A673 (cell line): ENCODE measurements around the gene CTU1.

ENCODE experiments used
- EZH2 ChIP-seq: fragments of 200-600 bp; sonication (generic); IDR thresholded peaks from 2 replicates; pipeline ENCODE4 v1.6.1; 2017; ENCODE audit warnings: borderline replicate concordance, low read depth, mild to moderate bottlenecking, mixed read lengths, antibody characterized with exemption, low read length; ENCODE audit not compliant: poor library complexity, severe bottlenecking
- TF ChIP-seq, protein P1 (sequence below): fragments of 300-800, 200-600 bp; sonication (generic); conservative IDR thresholded peaks from 2 replicates; pipeline ENCODE4 v1.5.1; 2017; ENCODE audit warnings: low read depth, mild to moderate bottlenecking, antibody characterized with exemption, low read length, moderate library complexity, mixed read lengths

- TF ChIP-seq, protein P1, sequence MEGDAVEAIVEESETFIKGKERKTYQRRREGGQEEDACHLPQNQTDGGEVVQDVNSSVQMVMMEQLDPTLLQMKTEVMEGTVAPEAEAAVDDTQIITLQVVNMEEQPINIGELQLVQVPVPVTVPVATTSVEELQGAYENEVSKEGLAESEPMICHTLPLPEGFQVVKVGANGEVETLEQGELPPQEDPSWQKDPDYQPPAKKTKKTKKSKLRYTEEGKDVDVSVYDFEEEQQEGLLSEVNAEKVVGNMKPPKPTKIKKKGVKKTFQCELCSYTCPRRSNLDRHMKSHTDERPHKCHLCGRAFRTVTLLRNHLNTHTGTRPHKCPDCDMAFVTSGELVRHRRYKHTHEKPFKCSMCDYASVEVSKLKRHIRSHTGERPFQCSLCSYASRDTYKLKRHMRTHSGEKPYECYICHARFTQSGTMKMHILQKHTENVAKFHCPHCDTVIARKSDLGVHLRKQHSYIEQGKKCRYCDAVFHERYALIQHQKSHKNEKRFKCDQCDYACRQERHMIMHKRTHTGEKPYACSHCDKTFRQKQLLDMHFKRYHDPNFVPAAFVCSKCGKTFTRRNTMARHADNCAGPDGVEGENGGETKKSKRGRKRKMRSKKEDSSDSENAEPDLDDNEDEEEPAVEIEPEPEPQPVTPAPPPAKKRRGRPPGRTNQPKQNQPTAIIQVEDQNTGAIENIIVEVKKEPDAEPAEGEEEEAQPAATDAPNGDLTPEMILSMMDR = no peak
- TF ChIP-seq EZH2 = no peak
Measured at GRCh38 chr19:51121257-51121656, 13.0 kb upstream of the CTU1 start.
